ENCODE results near the gene DEDD2.

DEDD2 gene

GRCh38 chr19:42169486-42170413 lies 47.7 kb downstream of the DEDD2 start:
- no peak for DNase-seq

- no peak for DNase-seq
These were observed 49.3 kb downstream of the DEDD2 start for GRCh38 chr19:42168206-42168605.

- no peak for DNase-seq
These were observed 51.2 kb downstream of the DEDD2 start for GRCh38 chr19:42166316-42166715.

GRCh38 chr19:42165146-42165545 lies 52.3 kb downstream of the DEDD2 start:
- DNase-seq = no peak

- DNase-seq = no peak
These were observed 55.7 kb downstream of the DEDD2 start for GRCh38 chr19:42161616-42162263.

- DNase-seq = no peak
These were observed 57.5 kb downstream of the DEDD2 start for GRCh38 chr19:42159942-42160341.

GRCh38 chr19:42158926-42159325 lies 58.6 kb downstream of the DEDD2 start:
- no peak for DNase-seq

GRCh38 chr19:42156571-42156970 lies 60.9 kb downstream of the DEDD2 start:
- no peak for DNase-seq

GRCh38 chr19:42155796-42156195 lies 61.7 kb downstream of the DEDD2 start:
- DNase-seq = no peak

GRCh38 chr19:42154471-42155323 lies 62.8 kb downstream of the DEDD2 start:
- no peak for DNase-seq

- DNase-seq = no peak
These were observed 63.6 kb downstream of the DEDD2 start for GRCh38 chr19:42153672-42154433.

GRCh38 chr19:42152910-42153671 lies 64.4 kb downstream of the DEDD2 start:
- no peak for DNase-seq

GRCh38 chr19:42151782-42152684 lies 65.4 kb downstream of the DEDD2 start:
- no peak for DNase-seq

GRCh38 chr19:42150911-42151361 lies 66.5 kb downstream of the DEDD2 start:
- no peak for DNase-seq

- no peak for DNase-seq
These were observed 67.1 kb downstream of the DEDD2 start for GRCh38 chr19:42150364-42150763.

GRCh38 chr19:42149447-42150202 lies 67.9 kb downstream of the DEDD2 start:
- DNase-seq = no peak
